Ascending aorta (tissue), 2 donors: Measurements from ENCODE around the gene CRACDL. TPM values are rescaled to one million over a fixed set of nuclear protein-coding genes. Genes with fewer than 3 reads are reported as not detected.

Experiments used
- DNase-seq, 2 donors: peaks; one replicate each; pipeline ENCODE4 v3.0.0-alpha.2; 2019; ENCODE audit warnings: low spot score in 2 of 2
- H3K27ac ChIP-seq, 2 donors: fragments of 200-600 bp; sonication (generic); one replicate each; pipeline ENCODE4 v1.5.1; 2016 to 2017; ENCODE audit warnings: mild to moderate bottlenecking in 1 of 2
- H3K27me3 ChIP-seq: fragments of 200-600 bp; sonication (generic); one replicate; pipeline ENCODE4 v1.5.1; 2017
- H3K36me3 ChIP-seq, 2 donors: fragments of 200-600 bp; sonication (generic); one replicate each; pipeline ENCODE4 v1.5.1; 2016
- H3K4me1 ChIP-seq, 2 donors: fragments of 200-600 bp; sonication (generic); one replicate each; pipeline ENCODE4 v1.5.1; 2016 to 2017; ENCODE audit warnings: mild to moderate bottlenecking in 1 of 2
- H3K4me3 ChIP-seq, 2 donors: fragments of 200-600 bp; sonication (generic); one replicate each; pipeline ENCODE4 v1.5.1; 2016 to 2017; ENCODE audit warnings: mild to moderate bottlenecking in 1 of 2
- H3K9me3 ChIP-seq, 2 donors: fragments of 200-600 bp; sonication (generic); one replicate each; pipeline ENCODE4 v1.5.1; 2016
- intact Hi-C: fragments of 100-400 bp; cut with DNase I; formaldehyde crosslinking; loops from one replicate; pipeline ENCODE4 v1.15.1; 2023
- total RNA-seq: library from RNA; depleted of rRNA; stranded (reverse); fragments of >200 nt; gene quantifications from one replicate; pipeline ENCODE4 v1.1.0, GENCODE V29; 2016
- TF ChIP-seq, protein P1 (sequence below), 3 experiments: fragments of 200-600 bp in 2 of 3; fragments of 450-650 bp in 1 of 3; sonication (generic) in 2 of 3; IDR thresholded peaks; one replicate each; pipeline ENCODE4 v1.5.1; 2016 to 2019; ENCODE audit warnings: antibody characterized with exemption in 3 of 3, mild to moderate bottlenecking in 1 of 3, moderate library complexity in 1 of 3

The CRACDL gene
- total RNA-seq, 1 donor from 2014 or later = 51.9 TPM

DNA sequence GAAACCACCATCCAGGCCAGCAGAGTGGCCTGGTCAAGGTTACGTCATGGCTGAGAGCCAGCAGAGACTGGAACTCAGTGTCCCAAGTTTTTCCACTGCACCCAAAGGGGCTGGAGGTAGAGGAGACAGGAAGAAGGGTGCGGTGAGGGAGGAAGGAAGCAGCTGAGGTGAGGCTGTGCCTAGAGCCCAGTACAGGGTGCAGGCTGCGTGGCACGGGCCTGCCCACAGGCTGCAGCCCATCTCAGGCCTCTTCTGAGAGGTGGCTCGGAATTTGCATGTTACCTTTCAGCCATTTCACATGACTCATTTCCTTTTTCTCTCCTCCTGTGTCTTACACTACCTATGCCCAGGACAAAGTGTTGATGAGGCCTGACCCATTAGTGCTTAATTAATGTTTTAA, 191.4 kb downstream of the CRACDL start:
- no peak for DNase-seq
- H3K36me3 ChIP-seq = no peaks in the 10 kb centered on the region
- H3K9me3 ChIP-seq = no peaks in the 10 kb centered on the region
- no peak overlapping the region for H3K4me3 ChIP-seq
- TF ChIP-seq, protein P1, sequence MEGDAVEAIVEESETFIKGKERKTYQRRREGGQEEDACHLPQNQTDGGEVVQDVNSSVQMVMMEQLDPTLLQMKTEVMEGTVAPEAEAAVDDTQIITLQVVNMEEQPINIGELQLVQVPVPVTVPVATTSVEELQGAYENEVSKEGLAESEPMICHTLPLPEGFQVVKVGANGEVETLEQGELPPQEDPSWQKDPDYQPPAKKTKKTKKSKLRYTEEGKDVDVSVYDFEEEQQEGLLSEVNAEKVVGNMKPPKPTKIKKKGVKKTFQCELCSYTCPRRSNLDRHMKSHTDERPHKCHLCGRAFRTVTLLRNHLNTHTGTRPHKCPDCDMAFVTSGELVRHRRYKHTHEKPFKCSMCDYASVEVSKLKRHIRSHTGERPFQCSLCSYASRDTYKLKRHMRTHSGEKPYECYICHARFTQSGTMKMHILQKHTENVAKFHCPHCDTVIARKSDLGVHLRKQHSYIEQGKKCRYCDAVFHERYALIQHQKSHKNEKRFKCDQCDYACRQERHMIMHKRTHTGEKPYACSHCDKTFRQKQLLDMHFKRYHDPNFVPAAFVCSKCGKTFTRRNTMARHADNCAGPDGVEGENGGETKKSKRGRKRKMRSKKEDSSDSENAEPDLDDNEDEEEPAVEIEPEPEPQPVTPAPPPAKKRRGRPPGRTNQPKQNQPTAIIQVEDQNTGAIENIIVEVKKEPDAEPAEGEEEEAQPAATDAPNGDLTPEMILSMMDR (IDR thresholded peaks at IDR 0.05) = no peak
- no peaks in the 10 kb centered on the region for H3K4me1 ChIP-seq
- intact Hi-C loops = no loop called here
- H3K27ac ChIP-seq = no peak overlapping the region
- H3K27me3 ChIP-seq = no peaks in the 10 kb centered on the region

Other genes starting within 250 kb of the CRACDL start
- 8.0 TPM for gene MGAT4A, start 205.1 kb downstream of the CRACDL start, total RNA-seq
- gene C2orf15, start 205.5 kb upstream of the CRACDL start, total RNA-seq = 0.32 TPM
- not detected for gene TSGA10, start 218.7 kb upstream of the CRACDL start, total RNA-seq
- gene LIPT1, start 218.7 kb upstream of the CRACDL start, total RNA-seq = not detected
- gene MITD1, start 244.8 kb upstream of the CRACDL start, total RNA-seq = 13.3 TPM
- 32.6 TPM for gene MRPL30, start 245.0 kb upstream of the CRACDL start, total RNA-seq